Middle frontal gyrus (tissue), 1 donor: ENCODE measurements around the gene S100A16.
A peak's percentile ranks its signal among the peaks of the same experiment; 100 is the strongest.

ENCODE experiments used
- DNase-seq: peaks from one replicate; pipeline ENCODE4 v3.0.0-alpha.2; 2015; ENCODE audit warnings: low spot score; ENCODE audit errors: extremely low spot score

Gene S100A16

DNA sequence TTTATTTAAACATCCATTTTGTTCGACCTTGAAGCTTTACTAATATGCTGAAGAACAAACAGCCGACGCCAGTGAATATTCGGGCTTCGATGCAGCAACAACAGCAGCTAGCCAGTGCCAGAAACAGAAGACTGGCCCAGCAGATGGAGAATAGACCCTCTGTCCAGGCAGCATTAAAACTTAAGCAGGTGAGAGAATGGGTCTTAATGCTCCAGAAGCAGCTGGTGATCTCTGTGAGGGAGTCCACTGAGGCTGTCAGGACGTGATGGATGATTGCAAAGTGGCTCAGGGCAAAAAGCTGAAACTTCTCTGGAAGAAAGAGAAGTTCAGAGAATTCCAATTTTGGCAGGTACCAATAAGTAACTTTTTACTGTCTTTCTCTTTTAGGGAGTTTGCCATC is 25.3 kb upstream of the S100A16 start:
- DNase-seq: no peak

DNA sequence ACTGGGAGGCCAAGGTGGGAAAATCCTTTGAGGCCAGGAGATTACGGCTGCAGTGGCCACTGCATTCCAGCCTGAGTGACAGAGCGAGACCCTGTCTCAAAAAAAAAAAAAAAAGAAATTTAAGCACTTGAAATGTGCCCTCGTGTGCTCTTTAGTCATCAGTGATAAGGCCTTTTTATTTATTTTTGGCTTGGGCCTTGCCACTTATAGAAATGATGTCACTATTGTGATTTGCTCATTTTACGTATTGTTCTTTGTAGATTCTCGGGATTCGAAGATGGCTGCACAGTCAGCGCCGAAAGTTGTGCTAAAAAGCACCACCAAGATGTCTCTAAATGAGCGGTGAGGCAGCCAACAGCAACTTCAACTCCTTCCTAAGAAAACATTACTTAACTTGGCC is 23.4 kb upstream of the S100A16 start:
- DNase-seq: no peak

DNA sequence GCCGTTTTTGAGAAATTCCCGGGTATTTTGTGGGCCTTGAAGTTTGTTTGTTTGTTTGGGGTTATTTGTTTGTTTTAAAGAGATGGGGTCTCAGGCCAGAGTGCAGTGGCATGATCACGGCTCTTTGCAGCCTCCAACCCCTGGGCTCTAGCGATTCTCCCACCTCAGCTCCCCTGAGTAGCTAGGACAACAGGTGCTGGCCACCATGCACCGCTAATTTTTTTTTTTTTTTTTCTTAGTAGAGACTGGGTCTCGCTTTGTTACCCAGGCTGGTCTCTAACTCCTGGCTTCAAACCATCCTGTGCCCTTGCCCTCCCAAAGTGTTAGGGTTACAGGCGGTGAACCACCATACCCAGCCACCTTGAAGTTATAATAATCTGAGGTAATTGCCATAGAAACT is 22.9 kb upstream of the S100A16 start:
- DNase-seq: no peak

DNA sequence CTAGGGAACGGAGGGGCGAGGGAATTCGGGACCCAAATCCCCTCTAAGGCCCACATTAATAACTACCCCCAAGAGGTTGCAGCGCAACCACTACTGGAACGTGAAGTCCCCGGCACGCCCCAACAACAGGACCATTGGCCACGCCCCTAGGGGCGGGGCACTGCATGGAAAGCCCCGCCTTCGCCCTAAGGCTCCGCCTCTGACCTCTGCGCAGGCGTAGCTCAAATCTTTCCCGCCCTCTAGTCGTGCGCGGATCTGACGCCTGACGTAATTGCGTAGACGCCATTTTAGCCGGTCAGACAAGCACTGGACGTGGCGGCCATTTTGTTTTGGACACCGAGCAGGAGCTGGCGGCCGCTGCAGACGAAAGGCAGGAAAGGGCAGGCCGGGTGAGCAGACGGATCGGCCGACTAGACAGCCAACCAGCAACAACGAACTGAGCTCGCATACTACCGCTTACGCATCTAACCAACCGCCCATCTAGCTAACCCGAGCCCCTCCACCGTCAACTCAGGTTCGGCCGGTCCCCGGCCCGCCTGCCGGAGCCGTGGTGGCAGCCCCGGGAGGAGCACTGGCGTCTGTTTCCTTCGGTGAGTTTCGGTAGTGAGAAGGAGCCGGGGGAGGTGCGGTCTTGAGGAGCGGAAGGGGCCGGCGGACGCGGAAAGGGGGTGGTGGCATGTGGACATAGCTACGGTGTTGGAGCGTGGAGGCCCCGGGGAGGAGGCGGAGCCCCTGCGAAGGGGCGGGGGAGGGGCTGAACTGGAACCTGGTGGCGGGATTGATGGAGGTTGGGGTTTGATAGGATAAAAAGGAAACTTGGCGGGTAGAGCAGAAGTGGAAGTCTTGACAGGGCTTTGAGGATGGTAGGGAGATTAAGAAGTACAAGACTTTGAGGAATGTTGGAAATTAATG is 21.1 kb upstream of the S100A16 start, which contains the start of gene CHTOP:
Gene CHTOP, plus strand, starts transcription at position 313 of the 912 bp plus-strand sequence. CDS start 2,523 bp downstream, outside the sequence.
- peak; percentile 99 for DNase-seq

DNA sequence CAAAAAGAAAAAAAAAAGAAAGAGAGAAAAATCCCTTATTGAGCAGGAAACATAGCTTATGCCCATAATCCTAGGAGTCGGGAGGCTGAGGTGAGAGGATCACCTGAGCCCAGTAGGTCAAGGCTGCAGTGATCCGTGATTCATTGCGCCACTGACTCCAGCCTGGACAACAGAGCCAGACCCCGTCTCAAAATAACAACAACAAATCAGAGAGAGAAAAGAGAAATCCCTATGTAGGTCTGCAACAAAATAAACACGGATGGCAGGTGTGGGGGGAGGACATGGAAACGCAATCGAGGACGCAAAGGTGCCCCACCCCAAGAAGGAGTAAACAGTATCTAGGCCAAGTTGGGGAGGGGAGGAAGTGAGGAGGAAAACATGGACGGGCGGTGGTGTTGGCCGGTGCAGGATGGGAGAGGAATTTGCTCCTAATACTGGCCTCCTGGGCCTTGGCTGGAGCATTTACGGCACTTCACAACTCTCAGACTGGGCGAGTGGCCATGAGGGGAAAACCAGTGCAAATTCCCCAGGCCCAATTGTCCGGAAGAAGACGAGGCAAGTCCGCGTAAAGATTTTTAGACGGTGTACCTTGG is 20.3 kb upstream of the S100A16 start:
- DNase-seq: no peak

DNA sequence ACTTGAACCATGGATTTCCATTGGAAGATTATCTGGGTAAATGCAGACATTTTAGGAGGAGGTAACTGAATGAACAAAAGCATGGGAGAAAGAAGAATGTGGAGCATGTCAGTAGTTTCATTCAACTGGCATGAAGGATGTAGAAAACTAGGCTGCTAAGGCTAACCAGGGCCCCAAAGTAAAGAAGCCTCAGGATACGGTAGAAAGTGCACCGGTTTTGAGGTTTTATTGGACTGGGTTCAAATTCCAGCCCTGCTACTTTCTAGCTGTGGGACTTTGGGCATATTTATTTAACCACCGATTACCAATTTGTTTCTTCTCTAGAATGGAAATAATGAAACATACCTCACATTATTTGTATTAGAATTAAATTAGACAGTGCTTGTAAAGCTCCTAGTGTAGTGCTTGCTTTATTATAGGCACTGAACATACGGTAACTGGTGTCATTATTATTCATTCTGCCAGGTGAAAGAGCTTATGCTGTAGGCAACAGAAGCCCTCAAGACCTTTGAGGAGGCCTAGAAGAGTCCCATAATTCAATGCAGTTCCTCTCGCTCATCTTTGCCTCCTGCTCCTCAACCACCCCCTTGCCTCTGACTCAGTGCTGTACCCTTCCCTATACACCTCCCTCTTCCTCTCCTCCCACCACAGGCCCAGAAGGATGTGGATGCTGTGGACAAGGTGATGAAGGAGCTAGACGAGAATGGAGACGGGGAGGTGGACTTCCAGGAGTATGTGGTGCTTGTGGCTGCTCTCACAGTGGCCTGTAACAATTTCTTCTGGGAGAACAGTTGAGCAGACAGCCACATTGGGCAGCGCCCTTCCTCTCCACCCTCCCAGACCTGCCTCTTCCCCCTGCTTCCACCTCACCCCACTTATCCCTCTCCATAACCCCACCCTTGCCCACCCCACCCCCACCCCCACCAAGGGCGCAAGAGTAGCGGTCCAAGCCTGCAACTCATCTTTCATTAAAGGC is 18.4 kb upstream of the S100A16 start:
- DNase-seq: no peak

DNA sequence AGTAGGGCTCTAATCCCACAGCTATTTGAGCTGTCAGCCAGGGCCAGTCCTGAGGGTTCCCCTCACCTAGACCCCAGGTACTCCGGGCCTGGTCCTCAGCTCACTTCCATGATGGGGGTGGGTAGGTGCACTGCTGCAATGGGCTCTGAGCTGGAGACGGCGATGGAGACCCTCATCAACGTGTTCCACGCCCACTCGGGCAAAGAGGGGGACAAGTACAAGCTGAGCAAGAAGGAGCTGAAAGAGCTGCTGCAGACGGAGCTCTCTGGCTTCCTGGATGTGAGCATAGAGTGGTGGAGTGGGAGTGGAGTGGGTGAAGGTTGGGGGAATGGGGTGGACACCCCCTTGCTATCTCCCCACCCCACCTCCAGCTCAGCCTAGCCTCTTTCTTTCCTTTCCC is 17.4 kb upstream of the S100A16 start:
- no peak for DNase-seq

DNA sequence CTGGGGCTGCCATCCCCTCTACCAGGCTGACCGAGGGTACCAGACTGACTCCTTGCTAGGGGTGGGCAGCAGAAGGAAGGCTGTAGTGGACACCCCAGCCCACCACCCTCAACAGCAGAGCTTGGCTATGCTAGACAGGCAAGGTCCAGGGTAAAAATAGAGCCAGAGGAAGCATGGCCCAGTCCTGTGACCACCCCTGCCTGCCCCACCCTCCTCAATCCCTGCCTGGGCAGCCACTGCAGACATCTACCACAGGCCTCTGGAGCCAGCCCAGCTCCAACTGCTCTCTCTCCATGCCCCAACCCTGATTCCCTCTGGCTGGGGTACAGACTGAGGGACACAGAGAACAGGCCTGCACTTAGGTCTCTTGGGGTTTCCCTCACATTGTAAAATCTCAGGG is 17.0 kb upstream of the S100A16 start:
- no peak for DNase-seq

DNA sequence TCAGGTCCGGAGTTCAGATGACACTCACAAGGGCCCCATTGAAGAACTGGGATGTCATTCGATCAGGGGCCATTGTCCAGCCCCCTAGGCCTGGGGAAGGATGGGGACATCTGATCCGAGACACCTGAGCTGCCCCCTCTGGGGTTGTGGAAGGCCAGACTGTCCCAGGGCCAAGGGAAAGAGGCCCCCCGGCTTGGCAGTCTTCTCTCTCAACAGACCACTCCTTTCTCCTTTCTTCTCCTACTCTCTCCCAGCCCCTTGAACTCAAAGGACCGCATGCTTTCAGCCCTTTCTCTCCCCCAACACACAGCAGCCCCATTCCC is 16.4 kb upstream of the S100A16 start:
- no peak for DNase-seq

DNA sequence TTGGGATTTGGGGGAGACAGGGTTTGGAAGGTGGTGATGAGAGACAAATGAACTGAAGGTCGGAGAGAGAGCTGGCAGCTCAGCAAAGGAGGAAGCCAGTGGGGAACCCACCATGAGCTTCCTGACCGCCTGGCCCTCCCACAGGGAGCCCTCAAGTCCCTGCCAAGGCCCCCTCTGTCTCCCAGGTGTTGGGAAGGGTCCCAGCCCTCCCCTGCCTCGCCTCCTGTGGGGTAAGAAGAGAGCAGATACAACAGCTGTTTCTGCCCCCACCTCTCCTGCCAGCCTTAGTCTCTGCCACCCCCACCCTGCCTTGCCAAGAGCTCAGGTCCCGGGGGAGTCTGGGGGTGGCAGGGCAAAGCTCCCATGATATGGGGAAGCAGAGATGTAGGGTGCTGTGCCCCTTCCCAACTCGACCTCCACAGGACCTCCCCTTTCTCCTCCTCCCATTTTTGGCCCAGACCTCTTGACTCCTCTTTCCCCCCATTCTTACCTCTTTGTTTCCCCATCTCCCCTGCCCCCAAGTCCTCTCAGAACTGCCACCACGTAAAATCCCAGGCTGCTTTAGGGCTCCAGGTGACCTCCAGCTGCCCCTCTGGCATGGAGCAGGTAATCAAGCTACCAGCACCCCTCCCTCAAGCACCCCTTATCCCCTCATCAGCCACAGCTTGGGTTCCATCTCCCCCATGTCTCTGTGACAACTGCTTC is 15.9 kb upstream of the S100A16 start:
- no peak for DNase-seq

DNA sequence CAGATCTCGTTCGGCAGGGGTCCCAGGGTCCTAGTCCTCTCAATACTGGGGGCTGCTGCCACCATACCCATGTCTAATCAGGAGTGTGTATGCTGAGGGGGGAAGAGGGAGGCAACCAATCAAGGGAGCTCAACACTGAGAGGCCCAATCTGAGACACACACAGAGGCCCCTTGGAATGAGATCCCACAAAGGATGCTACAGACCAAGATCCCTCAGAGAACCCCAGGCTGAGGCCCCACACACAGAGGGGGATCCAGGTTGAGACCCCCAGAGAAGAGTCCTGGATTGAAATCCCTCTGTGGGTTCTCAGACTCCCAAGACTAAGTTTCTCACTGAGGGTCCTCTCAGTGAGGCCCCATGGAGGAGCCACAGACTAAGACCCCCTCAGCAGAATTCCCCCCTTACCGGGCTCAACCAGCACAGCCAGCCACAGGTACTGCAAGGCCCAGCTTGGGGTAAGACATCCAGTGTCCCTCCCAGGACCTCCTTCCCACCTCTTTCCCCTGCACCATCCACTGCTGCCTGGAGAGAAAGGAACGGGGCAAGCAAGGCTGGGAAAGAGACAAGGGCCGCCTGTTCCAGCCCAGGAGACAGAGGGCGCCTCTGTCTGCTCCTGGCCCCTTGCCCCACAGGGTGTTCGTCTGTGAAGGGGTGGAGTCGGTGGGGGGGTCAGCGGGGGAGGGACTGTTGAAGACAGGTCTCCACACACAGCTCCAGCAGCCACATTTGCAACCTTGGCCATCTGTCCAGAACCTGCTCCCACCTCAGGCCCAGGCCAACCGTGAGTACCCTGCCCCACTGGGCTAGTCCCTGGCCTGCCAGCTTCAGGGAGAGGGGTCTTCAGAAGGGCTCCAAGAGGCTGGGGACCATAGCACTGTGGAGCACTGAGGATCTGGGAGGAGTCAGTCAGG is 15.0 kb upstream of the S100A16 start, which contains the start of gene S100A1:
Gene S100A1, plus strand, starts transcription at position 720 of the 912 bp plus-strand sequence. CDS start 2,088 bp downstream, outside the sequence.
- no peak for DNase-seq

DNA sequence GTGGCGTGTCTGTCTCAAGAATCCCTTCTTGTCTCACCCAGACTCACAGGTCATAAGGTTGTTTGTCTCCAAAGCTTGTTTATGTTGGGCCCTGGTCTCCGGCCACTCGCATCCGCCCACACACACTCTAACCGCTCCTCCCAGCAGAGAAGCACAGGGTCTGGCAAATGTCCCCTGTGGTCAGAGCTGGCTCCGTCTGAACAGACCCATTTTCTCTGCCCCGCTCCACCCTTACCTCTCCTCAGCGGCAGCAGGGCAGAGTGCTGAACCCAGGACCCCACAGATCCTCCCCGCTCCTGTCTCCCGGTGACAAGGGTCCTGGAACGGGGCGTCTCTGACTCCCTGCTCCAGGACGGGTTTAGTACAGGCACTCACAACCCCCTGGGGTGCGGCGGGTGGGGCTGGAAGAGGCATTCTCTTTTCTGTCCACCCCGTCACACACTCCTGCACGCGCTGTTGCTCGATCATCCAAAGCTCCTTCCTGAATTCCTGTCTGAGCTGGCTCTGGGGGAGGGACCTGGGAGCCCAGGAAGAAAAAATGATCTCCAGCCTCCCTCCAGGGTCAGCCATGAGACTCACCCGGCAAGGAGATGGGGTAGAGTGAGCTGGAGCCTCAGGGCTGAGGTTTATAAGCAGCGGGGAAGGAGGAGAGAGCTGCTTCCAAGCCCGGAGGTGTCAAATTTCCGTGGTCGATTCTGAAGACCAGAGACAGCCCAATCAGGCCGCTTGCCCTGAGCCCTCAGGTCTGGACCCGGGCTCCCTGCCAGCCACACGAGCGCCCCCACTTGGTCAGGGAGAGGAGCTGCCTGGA is 14.2 kb upstream of the S100A16 start, which contains the start of gene S100A13:
Gene S100A13, minus strand, starts transcription at position 602 of the 811 bp plus-strand sequence. CDS start 1,033 bp downstream, outside the sequence.
- no peak for DNase-seq

DNA sequence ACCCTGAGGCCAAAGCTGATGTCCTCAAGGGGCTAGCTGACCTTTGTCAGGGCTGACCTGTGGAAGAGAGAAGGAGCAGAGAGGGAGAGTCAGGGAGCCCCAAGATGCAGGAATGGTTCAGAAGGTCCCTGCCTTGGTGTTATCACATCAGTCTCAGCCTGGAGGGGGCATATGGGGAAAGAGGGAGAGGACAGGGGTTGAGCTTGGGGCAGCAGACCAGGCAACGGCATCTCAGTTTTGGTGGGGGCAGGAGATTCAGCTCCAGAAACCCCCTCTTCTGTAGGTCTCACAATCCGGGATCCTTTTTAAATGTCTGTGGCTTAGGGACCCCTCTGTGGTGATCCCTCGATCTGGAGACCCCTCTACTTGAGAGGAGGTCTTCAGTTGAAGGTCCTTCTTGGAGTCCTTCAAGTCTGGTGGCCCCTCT is 13.6 kb upstream of the S100A16 start:
- DNase-seq: no peak

DNA sequence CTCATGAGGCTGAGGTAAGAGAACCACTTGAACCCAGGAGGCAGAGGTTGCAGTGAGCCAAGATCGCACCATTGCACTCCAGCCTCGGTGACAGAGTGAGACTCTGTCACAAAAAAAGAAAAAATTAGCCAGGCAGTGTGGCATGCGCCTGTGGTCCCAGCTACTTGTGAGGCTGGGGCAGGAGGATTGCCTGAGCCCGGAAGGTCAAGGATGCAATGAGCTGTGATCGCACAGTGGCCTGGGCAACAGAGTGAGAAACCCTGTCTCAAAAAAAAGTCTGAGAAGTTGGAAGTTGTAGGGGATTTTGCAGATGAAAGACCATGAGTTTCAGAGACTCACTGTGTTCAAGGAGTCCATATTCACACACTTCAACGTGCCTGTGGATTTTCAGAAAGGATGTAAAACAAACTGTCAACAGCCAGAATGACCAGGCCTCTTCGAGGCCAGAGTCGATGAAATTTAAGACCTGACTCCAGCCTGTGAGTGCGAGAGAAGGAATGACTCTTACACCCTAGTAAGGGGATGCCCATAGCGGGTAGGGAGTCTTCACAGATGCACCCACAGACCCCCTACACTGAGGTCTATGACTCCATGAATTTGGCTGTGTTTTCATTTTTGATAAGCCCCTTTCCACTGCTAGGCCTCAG is 12.2 kb upstream of the S100A16 start:
- no peak for DNase-seq

DNA sequence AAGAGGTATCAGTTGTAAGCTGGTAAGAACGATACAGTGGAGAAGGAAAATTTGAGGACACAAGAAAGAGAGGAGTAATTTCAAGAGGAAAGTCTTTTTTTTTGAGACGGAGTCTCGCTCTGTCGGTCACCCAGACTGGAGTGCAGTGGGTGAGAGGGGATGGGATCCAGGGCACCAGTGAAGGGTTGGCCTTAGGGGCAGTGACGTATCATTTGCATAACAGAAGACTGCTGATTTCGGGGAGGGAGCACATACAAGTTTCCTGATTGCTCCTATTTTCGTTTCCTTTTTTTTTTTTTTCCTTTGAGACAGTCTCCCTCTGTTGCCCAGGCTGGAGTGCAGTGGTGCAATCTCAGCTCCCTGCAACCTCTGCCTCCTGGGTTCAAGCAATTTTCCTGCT is 10.2 kb upstream of the S100A16 start:
- DNase-seq: no peak

DNA sequence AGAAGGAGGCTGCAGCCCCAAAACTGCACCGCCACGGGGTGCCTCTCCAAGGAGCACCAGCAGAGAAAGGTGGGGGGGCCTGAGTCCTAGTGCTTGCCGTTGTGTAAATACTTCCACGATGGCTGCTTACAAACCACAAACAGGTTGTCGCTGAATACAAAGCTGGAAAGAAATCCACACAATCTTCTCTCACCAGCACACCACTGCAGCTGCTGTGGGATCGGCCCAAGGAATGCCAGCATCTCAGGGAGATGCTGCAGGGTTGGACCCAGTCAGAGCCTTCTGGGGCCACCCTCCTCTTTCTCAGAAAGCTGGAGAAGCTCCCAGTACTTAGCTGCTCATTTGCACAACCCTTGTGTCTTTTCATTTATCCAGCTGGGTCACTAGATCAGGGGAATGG is 6.2 kb upstream of the S100A16 start:
- DNase-seq: no peak

DNA sequence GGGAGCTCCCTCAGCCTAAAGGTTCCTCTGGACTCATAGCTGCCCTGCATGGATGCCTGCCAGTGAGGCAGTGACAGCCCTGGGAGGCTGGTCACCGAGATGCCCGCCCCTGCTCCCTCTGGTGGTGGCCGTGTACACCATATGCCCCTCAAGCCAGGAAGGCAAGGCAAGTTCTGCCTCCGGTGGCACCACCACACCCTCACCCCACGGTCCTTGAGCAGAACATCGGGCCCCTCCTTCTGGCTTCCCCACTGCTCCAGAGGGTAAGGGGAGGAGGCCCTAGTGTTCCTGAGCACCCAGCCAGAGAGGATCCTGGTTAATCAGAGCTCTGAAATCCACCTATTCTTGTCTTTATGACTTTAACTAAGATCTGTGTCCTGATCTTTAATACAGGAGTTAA is 4.7 kb upstream of the S100A16 start:
- no peak for DNase-seq

DNA sequence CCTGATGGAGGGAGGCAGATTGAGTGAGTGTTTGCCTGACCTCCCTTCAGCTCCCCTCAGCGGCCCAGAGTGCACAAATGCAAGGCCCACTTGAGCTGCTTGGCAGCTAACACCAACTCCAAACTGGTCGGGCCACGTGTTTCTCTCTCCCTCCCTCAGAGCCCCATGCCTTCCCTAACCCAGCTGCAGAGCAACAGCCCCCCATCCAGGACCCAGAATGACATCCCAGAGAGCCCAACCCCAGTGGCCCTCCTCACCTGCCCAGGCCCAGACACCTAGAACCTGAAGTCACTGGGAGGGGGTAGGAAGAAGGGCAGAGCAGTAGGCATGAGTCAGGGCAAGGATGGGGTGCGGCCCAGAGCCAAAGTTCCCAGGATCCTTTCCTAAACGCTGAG is 4.0 kb upstream of the S100A16 start:
- no peak for DNase-seq
